NOMO-1 treated with DMSO at 0.1 percent for 48 hours (cell line): Measurements from ENCODE around the gene SLC47A1.
"Not testable (repeated sequence)": the region's sequence is repeated elsewhere in the genome, so short reads cannot be mapped to it uniquely, and the experiment has no call there.

Experiments
- DNase-seq: peaks from one replicate; lab custom pipeline; 2025; ENCODE audit not compliant: unreplicated experiment; lab: John Stamatoyannopoulos, UW

Gene SLC47A1

DNA sequence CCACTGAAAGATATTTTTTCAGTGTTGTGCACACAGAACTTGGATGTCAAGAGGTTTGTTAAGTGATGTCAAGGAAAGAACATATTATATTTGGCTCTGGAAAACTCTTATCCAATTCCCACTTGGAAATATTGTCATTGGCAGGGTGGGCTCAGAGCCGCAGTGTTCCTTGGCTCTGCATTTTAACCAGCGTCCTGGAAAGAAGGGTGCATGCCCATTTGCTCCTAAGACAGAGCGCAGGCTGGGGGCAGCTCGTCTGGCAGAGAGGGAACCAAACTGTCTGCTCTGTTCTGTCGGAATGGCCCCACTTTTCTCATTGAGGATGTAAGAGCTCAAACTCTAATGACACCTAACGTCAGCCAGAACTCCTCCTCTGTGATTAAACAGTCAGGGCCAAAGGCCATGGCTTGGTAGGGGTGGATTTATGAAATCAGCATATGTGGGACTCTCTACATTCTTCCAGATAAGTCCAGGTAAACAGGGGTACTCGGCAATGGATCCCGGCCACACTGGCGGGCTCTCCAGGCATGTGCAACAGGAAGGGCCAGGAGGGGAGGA lies 18.0 kb downstream of the SLC47A1 start:
- DNase-seq: no peak

DNA sequence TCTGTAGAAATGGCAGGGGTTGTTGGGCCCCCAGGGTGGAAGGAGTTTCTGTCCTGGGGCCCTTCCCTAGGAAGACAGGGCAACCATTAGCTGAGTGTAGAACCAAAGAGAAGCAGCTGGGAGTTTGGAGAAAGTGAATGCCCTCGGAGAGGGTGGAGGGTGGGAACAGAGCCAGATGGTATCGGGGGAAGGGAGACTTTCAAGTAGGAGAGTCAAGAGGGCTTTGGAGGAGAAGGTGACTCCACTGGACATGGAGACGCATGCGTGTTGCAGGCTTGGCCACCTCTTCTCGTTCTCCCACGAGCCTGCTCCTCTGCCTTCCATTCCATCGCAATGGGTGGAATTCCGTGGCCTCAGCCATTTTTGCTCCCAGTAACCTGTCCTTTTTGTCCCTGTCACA lies 19.4 kb downstream of the SLC47A1 start:
- DNase-seq: no peak

GRCh38 chr17:19554393-19554792 lies 20.7 kb downstream of the SLC47A1 start:
- DNase-seq: no peak

DNA sequence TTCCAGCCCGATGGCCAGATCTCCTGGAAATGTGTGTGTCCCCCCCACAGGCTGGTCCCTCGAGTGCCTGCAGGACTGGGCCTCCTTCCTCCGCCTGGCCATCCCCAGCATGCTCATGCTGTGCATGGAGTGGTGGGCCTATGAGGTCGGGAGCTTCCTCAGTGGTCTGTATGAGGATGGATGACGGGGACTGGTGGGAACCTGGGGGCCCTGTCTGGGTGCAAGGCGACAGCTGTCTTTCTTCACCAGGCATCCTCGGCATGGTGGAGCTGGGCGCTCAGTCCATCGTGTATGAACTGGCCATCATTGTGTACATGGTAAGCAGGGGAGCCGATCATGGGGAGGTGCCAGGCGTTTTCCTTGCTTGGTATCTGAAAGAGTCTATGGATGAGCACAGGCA lies 22.1 kb downstream of the SLC47A1 start:
- no peak for DNase-seq

DNA sequence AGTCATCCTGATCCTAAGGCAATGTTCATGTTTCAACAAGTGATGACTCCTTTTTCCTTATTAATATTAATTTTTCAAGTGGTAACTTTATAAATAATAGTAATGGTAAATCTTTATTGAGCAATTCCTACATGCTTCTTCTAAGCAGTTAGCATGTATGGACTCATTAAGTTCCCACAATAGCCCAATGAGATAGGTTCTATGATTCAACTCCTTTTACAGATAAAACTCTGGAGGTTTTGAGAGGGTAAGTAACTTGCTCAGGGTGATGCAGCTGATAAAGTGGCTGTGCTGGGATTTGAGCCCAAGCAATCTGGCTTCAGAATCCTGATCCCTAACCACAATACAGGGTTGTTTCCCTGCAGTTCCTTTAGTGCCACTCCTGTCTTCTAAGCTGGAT lies 25.3 kb downstream of the SLC47A1 start:
- DNase-seq: no peak

DNA sequence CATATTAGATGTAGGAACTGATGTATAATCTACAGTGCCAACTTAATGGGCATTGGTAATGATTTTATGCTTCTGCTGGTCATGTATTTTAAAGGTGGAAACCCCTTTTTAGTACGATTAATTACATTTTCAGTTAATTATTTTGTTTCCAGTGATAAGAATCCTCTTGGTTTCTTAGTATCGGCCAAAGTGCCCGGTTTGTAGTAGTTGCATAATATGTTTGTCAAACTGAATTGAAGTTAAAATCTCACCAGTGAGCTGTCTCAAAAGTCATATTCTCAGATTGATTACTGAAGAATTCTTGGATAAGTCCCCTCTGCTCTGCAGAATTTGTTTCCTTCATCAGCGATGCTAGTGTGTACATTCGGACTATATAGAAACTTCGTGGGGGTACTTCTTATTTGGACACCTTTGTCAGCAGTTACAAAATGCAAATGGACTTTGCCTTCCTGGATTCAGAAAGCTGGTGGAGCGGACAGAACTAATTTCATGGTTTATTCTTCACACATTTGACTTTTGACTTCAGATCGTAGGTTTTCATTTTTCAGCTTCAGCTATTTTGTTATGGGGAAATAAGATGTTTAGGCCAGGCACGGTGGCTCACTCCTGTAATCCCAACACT lies 28.2 kb downstream of the SLC47A1 start:
- DNase-seq: no peak

DNA sequence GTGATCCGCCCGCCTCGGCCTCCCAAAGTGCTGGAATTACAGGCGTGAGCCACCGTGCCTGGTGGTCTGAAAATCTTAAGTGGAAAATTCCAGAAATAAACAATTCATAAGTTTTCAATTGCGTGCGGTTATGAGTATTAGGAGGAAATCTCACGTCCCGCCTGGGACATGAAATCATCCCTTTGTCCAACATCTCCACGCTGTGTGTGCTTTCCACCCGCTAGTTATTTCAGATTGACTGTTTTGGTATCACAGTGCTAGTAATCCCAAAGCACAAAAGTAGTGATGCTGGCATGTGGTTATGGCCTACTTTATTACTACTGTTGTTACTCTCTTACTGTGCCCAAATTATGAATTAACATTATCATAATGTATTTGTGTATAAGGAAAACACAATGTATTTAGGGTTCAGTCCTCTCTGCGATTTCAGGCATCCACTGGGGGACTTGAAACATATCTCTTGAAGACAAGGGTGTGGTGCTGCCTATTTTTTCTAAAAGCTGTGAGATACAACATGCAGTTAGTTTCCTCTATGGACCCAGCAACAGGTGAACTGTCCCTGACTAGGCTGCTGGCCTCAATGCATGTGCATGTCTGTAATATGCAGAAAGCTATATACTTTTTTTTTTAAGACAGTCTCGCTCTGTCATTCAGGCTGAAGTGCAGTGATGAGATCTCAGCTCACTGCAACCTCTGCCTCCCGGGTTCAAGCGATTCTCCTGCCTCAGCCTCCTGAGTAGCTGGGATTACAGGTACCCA lies 32.3 kb downstream of the SLC47A1 start:
- DNase-seq: no peak

GRCh38 chr17:19567216-19568015 lies 33.8 kb downstream of the SLC47A1 start:
- DNase-seq: no peak

DNA sequence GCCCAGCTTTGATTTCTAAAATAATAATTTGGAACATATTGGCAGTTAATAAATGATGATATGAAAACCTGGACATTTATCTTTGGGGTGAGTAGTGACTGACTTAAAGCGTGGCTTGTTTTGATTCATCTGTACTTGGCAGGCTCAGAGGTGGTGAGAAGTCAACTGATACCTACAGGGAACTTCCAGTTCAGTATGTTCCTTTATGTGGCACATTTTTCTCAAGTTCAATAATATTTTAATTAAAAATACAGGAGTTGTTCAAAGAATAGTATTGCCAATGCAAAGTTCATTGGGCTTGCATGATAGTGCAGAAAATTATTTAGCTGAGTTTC lies 34.3 kb downstream of the SLC47A1 start:
- DNase-seq: no peak

DNA sequence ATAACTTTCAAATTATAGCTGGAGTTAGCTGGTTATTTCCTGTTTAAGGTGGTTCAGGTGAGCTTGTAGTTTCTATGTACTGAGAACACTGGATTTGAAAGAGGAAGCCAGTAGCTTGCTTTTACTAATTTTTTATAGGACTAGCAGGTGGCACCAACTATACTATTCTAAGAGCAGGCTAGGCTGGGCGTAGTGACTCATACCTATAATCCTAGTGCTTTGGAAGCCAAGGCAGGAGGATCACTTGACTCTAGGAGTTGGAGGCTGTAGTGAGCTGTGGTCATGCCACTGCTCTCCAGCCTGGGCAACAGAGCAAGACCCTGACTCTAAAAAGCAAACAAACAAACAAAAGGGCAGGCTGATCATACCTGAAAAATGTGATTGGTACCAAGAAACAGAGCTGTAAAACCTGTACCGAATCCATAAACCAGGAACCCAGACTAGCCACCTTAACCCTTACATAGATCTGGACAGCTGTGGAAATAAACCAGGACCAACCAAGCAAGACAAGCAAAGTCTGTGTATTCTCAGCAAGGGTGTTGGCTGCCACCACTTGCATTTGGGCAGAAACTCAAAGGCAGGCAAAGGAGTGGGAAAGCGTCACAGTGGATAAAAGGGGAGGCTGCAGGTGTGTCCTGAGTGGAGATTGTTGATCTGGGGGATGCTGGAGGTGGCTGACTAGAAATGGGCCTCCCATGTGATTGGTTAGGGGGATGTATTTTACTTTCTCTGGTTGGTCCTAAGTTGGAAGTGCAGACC lies 36.3 kb downstream of the SLC47A1 start:
- peak; percentile 35 for DNase-seq

GRCh38 chr17:19570544-19571062 lies 36.9 kb downstream of the SLC47A1 start:
- DNase-seq: peak; percentile 64

- DNase-seq: peak; percentile 79
Measured at GRCh38 chr17:19573075-19573474, 39.4 kb downstream of the SLC47A1 start.

GRCh38 chr17:19574956-19575355 lies 41.3 kb downstream of the SLC47A1 start:
- no peak for DNase-seq

GRCh38 chr17:19578545-19578944 lies 44.9 kb downstream of the SLC47A1 start:
- DNase-seq: no peak

DNA sequence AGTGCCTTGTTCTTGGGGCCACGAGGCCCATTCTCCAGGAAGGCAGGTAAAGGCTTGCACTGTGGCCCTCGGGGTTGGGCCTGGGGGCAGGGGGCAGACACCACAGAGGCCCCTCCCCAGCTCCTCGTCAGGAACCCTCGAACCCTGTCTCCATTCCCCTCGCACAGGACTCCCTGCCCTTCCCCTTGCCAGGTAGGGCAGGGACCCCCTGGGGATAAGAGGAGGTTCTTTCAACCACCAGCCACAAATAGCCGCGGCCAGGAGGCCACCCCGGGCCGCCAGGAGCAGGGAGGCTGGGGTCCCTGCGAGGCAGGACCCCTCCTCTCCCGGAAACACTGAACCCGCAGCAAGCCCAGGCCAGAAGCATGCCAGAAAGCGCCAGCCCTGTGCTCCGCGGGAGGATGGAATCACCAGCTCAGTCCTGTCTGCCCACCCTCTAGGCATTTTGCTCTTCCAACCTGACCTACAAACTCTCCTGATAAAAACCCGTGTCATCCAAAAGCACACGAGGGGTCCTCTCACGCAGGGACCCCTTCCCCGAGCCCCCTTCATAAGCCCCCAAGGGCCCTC lies 45.6 kb downstream of the SLC47A1 start:
- DNase-seq: no peak

DNA sequence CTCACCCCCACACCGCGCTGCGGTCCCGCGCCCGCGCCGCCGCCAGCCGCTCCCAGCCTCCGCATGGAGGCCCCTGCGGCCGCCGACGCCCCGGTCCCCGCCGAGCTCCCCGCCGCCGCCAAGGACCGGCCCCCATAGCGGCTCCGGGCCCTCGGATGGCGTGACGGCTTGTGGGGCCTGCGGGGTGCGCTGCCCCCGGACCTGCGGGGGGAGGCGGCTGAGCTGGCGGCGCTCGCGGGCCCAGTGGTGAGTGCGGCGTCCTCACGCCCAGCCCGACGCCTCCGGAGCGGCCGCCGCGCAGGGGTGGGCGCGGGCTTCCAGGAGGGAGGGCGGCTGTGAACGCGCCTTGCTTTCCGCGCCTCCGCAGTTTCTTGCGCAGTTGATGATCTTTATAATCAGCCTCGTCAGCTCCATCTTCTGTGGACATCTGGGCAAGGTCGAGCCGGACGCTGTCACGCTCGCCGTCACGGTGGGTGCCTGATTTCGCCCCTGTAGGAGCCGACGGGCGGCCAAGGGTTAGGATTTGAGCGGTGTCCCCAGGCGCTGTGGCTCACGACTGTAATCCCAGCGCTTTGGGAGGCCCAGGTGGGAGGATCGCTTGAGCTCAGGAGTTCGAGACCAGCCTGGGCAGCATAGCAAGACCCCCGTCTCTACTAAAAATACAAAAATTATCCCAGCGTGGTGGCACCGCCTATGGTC lies 46.4 kb downstream of the SLC47A1 start:
- no peak for DNase-seq

- not testable (repeated sequence) for DNase-seq
Measured at GRCh38 chr17:19580566-19580920, 46.9 kb downstream of the SLC47A1 start.

GRCh38 chr17:19582152-19582551 lies 48.5 kb downstream of the SLC47A1 start:
- DNase-seq: not testable (repeated sequence)

DNA sequence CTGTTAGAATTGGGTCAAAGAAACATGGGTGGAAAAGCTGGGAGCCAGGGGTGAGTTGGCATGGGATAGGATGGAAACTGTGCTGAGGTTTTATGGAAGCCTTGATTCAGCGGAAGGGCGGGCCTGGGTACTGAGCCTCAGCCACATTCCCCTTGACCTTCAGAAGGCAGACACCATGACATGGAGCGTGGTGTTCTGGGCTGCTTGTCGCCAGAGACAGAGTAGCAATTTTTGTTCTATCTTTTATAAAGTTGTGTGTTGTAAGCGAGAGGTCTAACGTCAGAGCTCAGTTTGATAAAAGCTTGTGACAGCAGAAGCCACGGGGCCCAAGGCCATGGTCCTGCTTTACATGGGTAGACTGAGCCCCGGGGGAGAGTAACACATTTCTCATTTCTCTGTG lies 50.2 kb downstream of the SLC47A1 start:
- DNase-seq: no peak

DNA sequence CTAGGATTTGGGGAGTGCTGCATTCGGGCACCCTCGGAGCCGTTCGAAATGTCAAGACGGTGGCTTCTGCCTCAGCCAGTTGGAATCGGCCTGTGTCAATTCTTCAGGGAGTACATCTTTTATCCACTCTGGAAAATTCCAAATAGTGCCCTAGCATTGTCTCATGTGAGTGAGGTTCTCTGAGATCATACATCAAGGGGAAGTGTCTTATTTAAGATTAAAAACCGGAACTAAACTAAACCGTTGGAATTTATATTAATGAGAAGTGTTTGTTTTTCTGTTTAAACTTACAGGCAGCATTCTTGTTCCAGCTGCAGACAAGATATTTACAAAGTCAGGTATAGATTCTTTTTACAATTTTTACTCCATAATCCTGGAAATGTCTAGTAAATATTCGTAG lies 56.8 kb downstream of the SLC47A1 start:
- DNase-seq: no peak
